GM23338 (cell line): Measurements from ENCODE around the gene C18orf32. TPM values are rescaled to one million over a fixed set of nuclear protein-coding genes. Genes with fewer than 3 reads are reported as not detected.

Experiments used
- ATAC-seq: fragments of 200-7000 bp; cut with Tn5 transposase; 3 replicates; pipeline ENCODE4 v1.9.1; 2020
- DNase-seq: peaks from one replicate; pipeline ENCODE4 v3.0.0-alpha.2; 2015; ENCODE audit warnings: low spot score
- H2AFZ ChIP-seq: fragments of 200-600 bp; sonication (generic); 2 replicates; pipeline ENCODE4 v1.8.0; 2016; ENCODE audit warnings: antibody characterized with exemption, mild to moderate bottlenecking, moderate library complexity
- H3F3A ChIP-seq: fragments of 200-600 bp; sonication (generic); replicated peaks from 2 replicates; pipeline ENCODE4 v1.8.0; 2017; ENCODE audit warnings: antibody characterized with exemption, mixed run types, low read depth
- H3K27ac ChIP-seq: fragments of 200-600 bp; sonication (generic); 2 replicates; pipeline ENCODE4 v1.6.1; 2016; ENCODE audit warnings: low read depth
- H3K27me3 ChIP-seq: fragments of 200-600 bp; sonication (generic); 2 replicates; pipeline ENCODE4 v1.8.0; 2016; ENCODE audit warnings: mild to moderate bottlenecking, mixed run types, moderate library complexity; ENCODE audit not compliant: insufficient read depth
- H3K36me3 ChIP-seq: fragments of 200-600 bp; sonication (generic); 2 replicates; pipeline ENCODE4 v1.8.0; 2016; ENCODE audit warnings: mild to moderate bottlenecking; ENCODE audit not compliant: insufficient read depth
- H3K4me1 ChIP-seq: fragments of 200-600 bp; sonication (generic); 2 replicates; pipeline ENCODE4 v1.8.0; 2016; ENCODE audit warnings: mild to moderate bottlenecking, moderate library complexity; ENCODE audit not compliant: insufficient read depth
- H3K4me2 ChIP-seq: fragments of 200-600 bp; sonication (generic); 2 replicates; pipeline ENCODE4 v1.7.1; 2017; ENCODE audit warnings: mixed run types
- H3K4me3 ChIP-seq: fragments of 200-600 bp; sonication (generic); 2 replicates; pipeline ENCODE4 v1.6.1; 2016; ENCODE audit warnings: mixed run types
- H3K79me2 ChIP-seq: fragments of 200-600 bp; sonication (generic); replicated peaks from 2 replicates; pipeline ENCODE4 v1.8.0; 2017; ENCODE audit warnings: mild to moderate bottlenecking; ENCODE audit not compliant: insufficient read depth
- H3K9me2 ChIP-seq: fragments of 200-600 bp; sonication (generic); 2 replicates; pipeline ENCODE4 v1.8.0; 2017; ENCODE audit not compliant: insufficient read depth
- H4K20me1 ChIP-seq: fragments of 200-600 bp; sonication (generic); replicated peaks from 2 replicates; pipeline ENCODE4 v1.8.0; 2017; ENCODE audit warnings: mild to moderate bottlenecking; ENCODE audit not compliant: insufficient read depth
- H3K27ac Mint-ChIP-seq: 2 replicates; pipeline ENCODE4 v1.8.0; 2020; ENCODE audit warnings: inconsistent platforms, mild to moderate bottlenecking, moderate library complexity, mixed read lengths
- H3K27me3 Mint-ChIP-seq: 3 replicates; pipeline ENCODE4 v1.8.0; 2022; ENCODE audit warnings: low read depth, mild to moderate bottlenecking, moderate library complexity, mixed read lengths, inconsistent platforms; ENCODE audit not compliant: insufficient read depth, poor library complexity
- H3K36me3 Mint-ChIP-seq: 3 replicates; pipeline ENCODE4 v1.8.0; 2021; ENCODE audit warnings: low read depth, mild to moderate bottlenecking, inconsistent platforms, moderate library complexity, mixed read lengths
- H3K4me1 Mint-ChIP-seq: 3 replicates; pipeline ENCODE4 v1.8.0; 2020; ENCODE audit warnings: mild to moderate bottlenecking, inconsistent platforms, mixed read lengths
- H3K4me3 Mint-ChIP-seq: 3 replicates; pipeline ENCODE4 v1.8.0; 2021; ENCODE audit warnings: moderate library complexity, mild to moderate bottlenecking, inconsistent platforms, mixed read lengths
- H3K9me3 Mint-ChIP-seq: 3 replicates; pipeline ENCODE4 v1.8.0; 2020; ENCODE audit warnings: moderate library complexity, mild to moderate bottlenecking, inconsistent platforms, mixed read lengths
- CTCF ChIP-seq, 2 experiments: fragments of 200-600 bp in 1 of 2; sonication (generic) in 1 of 2; conservative IDR thresholded peaks; 2 replicates each; pipeline versions ENCODE4 v1.5.1 to v1.6.1; 2016 to 2017; ENCODE audit warnings: antibody characterized with exemption in 2 of 2, low read depth in 2 of 2, mild to moderate bottlenecking in 2 of 2, moderate library complexity in 1 of 2
- ETS1 ChIP-seq: IDR thresholded peaks from 2 replicates; pipeline ENCODE4 v1.6.1; 2016; ENCODE audit warnings: antibody characterized with exemption
- EZH2 ChIP-seq: fragments of 200-600 bp; sonication (generic); IDR thresholded peaks from one replicate; pipeline ENCODE4 v1.8.0; 2017; ENCODE audit warnings: antibody characterized with exemption, mild to moderate bottlenecking, low read depth; ENCODE audit not compliant: unreplicated experiment
- STAT1 ChIP-seq: IDR thresholded peaks from one replicate; pipeline ENCODE4 v1.6.1; 2016; ENCODE audit warnings: antibody characterized with exemption; ENCODE audit not compliant: unreplicated experiment
- ZNF462 ChIP-seq: fragments of 250-450 bp; sonication (Bioruptor Pico); IDR thresholded peaks from 2 replicates; pipeline ENCODE4 v1.5.0; 2020; ENCODE audit warnings: mild to moderate bottlenecking, moderate library complexity
- polyA plus RNA-seq: library from polyadenylated mRNA; unstranded; fragments of >200 nt; fragmentation: Nextera tagmentation; extraction: Ambion mirVana; gene quantifications from 2 replicates; pipeline ENCODE4 v1.2.1, GENCODE V29; 2016
- total RNA-seq: library from RNA; depleted of rRNA; stranded (reverse); fragments of >200 nt; shearing (Covaris generic); gene quantifications from 2 replicates; pipeline ENCODE4 v1.2.3, GENCODE V29; 2014

The C18orf32 gene
- total and polyA plus RNA-seq, 2 experiments from 2014 or later = 25.3 to 72.4 TPM

GRCh38 chr18:49461602-49461977 lies 25.4 kb downstream of the C18orf32 start (continued):
- TF ChIP-seq ZNF462 (CRISPR knock-in tag) = no peak

GRCh38 chr18:49460976-49461601 lies 25.9 kb downstream of the C18orf32 start:
- peak overlapping the region; percentile 72 for H3K4me3 Mint-ChIP-seq
- peak overlapping the region; percentile 95; the same call in 1 of the 2 replicates for H3K4me2 ChIP-seq
- H3F3A ChIP-seq = no peaks in the 10 kb centered on the region
- H4K20me1 ChIP-seq = peaks cover 3% of the 10 kb centered on the region; the same call in 1 of the 2 replicates
- peaks cover 8% of the 10 kb centered on the region; the same call in 1 of the 2 replicates for H3K27me3 ChIP-seq
- DNase-seq (peak; percentile 24), ATAC-seq (no peak)
- peaks cover 35% of the 10 kb centered on the region for H3K79me2 ChIP-seq
- H3K4me1 ChIP-seq = peaks cover 13% of the 10 kb centered on the region
- H2AFZ ChIP-seq = peak overlapping the region; percentile 93
- H3K4me3 ChIP-seq = peak overlapping the region; percentile 89
- H3K4me1 Mint-ChIP-seq = peaks cover 25% of the 10 kb centered on the region
- H3K36me3 ChIP-seq = no peaks in the 10 kb centered on the region
- no peak overlapping the region for H3K27ac ChIP-seq
- H3K9me3 Mint-ChIP-seq = no peaks in the 10 kb centered on the region; the same call in 2 of the 3 replicates
- H3K27ac Mint-ChIP-seq = peak overlapping the region; percentile 95
- H3K27me3 Mint-ChIP-seq = peaks cover 7% of the 10 kb centered on the region
- no peaks in the 10 kb centered on the region for H3K9me2 ChIP-seq
- H3K36me3 Mint-ChIP-seq = no peaks in the 10 kb centered on the region; the same call in 2 of the 3 replicates
- TF ChIP-seq CTCF (conservative IDR thresholded peaks at IDR 0.05; ENCODE audit: low read depth in 2 of 2) (no peak), STAT1 (no peak), EZH2 (no peak), ETS1 (no peak), ZNF462 (CRISPR knock-in tag) (no peak)
